HepG2 (cell line): Measurements from ENCODE around the gene AMOTL1. TPM values are rescaled to one million over a fixed set of nuclear protein-coding genes. Genes with fewer than 3 reads are reported as not detected.

Source experiments
- CENPT ChIP-seq: sonication (generic); formaldehyde crosslinking; IDR thresholded peaks from 2 replicates; pipeline ENCODE4 v1.8.0; 2022; ENCODE audit warnings: low read depth, mild to moderate bottlenecking, moderate library complexity, missing genetic modification reagents
- FUBP1 ChIP-seq: sonication (generic); formaldehyde crosslinking; IDR thresholded peaks from 2 replicates; pipeline ENCODE4 v1.5.1; 2020; ENCODE audit warnings: missing genetic modification reagents, mild to moderate bottlenecking, borderline replicate concordance
- HOXD1 ChIP-seq: sonication (generic); formaldehyde crosslinking; IDR thresholded peaks from 2 replicates; pipeline ENCODE4 v1.5.0; 2020; ENCODE audit warnings: missing genetic modification reagents
- NFAT5 ChIP-seq: sonication (generic); formaldehyde crosslinking; IDR thresholded peaks from 2 replicates; pipeline ENCODE4 v1.4.0; 2020; ENCODE audit warnings: missing genetic modification reagents
- PHF21A ChIP-seq: sonication (generic); formaldehyde crosslinking; IDR thresholded peaks from 2 replicates; pipeline ENCODE4 v1.5.0; 2020; ENCODE audit warnings: mild to moderate bottlenecking, missing genetic modification reagents
- POLR2G ChIP-seq: fragments of 200-400 bp; formaldehyde crosslinking; IDR thresholded peaks from 2 replicates; pipeline ENCODE4 v1.6.1; 2018; ENCODE audit warnings: mild to moderate bottlenecking, low read depth, low read length, moderate library complexity
- THAP8 ChIP-seq: sonication (generic); formaldehyde crosslinking; IDR thresholded peaks from 2 replicates; pipeline ENCODE4 v1.5.1; 2020; ENCODE audit warnings: missing genetic modification reagents, mild to moderate bottlenecking, borderline replicate concordance
- YY1 ChIP-seq: IDR thresholded peaks from 2 replicates; pipeline ENCODE4 v1.6.1; 2011; ENCODE audit warnings: low read length, low read depth, moderate library complexity, mild to moderate bottlenecking; ENCODE audit not compliant: insufficient read depth, insufficient replicate concordance
- ZFY ChIP-seq: sonication (generic); formaldehyde crosslinking; IDR thresholded peaks from 2 replicates; pipeline ENCODE4 v1.4.0; 2020; ENCODE audit warnings: missing genetic modification reagents
- ZNF660 ChIP-seq: sonication (generic); formaldehyde crosslinking; IDR thresholded peaks from 2 replicates; pipeline ENCODE4 v1.5.1; 2020; ENCODE audit warnings: mild to moderate bottlenecking, low read depth, missing genetic modification reagents, borderline replicate concordance
- ZNF768 ChIP-seq: sonication (generic); formaldehyde crosslinking; IDR thresholded peaks from 2 replicates; pipeline ENCODE4 v1.4.0; 2020; ENCODE audit warnings: missing genetic modification reagents
- polyA plus RNA-seq, 8 experiments: library from polyadenylated mRNA; depleted of rRNA in 3 of 8; stranded (reverse) in 7 of 8; unstranded in 1 of 8; fragments of >200 nt; fragmentation: Illumina TruSeq in 4 of 8; extraction: Trizol in 4 of 8; gene quantifications; 2 replicates each; pipeline versions ENCODE4 v1.2.1 to v1.2.3, GENCODE V29; 2011 to 2016; ENCODE audit warnings: low read depth in 4 of 8, missing spikeins in 1 of 8, mixed read lengths in 1 of 8; ENCODE audit not compliant: insufficient read depth in 1 of 8
- total RNA-seq, 5 experiments: library from RNA; depleted of rRNA; stranded (reverse); fragments of >200 nt; fragmentation: Illumina TruSeq; extraction: Trizol; gene quantifications; 2 replicates each; pipeline ENCODE4 v1.2.3, GENCODE V29; 2016; ENCODE audit warnings: low read depth in 1 of 5

AMOTL1 gene
- total and polyA plus RNA-seq, 2 of the 13 experiments (the other 11 are each of a cell fraction or from before 2014, with no cell fraction given): 0.01 to 0.20 TPM

GRCh38 chr11:94806419-94806818 is 38.3 kb downstream of the AMOTL1 start (continued):
- TF ChIP-seq NFAT5 (CRISPR knock-in tag): no peak
- TF ChIP-seq POLR2G: no peak
- TF ChIP-seq YY1: no peak
- TF ChIP-seq ZFY (CRISPR knock-in tag): no peak
- TF ChIP-seq CENPT (CRISPR knock-in tag): no peak
- no peak for TF ChIP-seq HOXD1
- TF ChIP-seq PHF21A (CRISPR knock-in tag): no peak
- TF ChIP-seq ZNF660 (CRISPR knock-in tag): no peak
- no peak for TF ChIP-seq ZNF768 (CRISPR knock-in tag)
- TF ChIP-seq FUBP1: no peak
- no peak for TF ChIP-seq THAP8 (CRISPR knock-in tag)
- TF ChIP-seq, all 625 proteins: peak for 0
